ENCODE data around the gene HIGD1A. TPM values are rescaled to one million over a fixed set of nuclear protein-coding genes. Genes with fewer than 3 reads are reported as not detected.

The HIGD1A gene
- total and polyA plus RNA-seq, 5 donors from 2014 or later = 23.9 to 110 (median 88.0) TPM

- Histone ChIP-seq H3K36me3 (ENCODE audit: control insufficient read depth, insufficient read depth, low read length) (no peaks in the 10 kb centered on the region), H3K4me3 (ENCODE audit: low read depth, low read length) (no peak overlapping the region), H3K9me3 (ENCODE audit: control insufficient read depth in 2 of 2, low read length in 2 of 2) (no peaks in the 10 kb centered on the region), H3K27ac (ENCODE audit: insufficient read depth, low read length, poor library complexity, severe bottlenecking) (no peak overlapping the region), H3K27me3 (ENCODE audit: control insufficient read depth, insufficient read depth, low read length) (no peaks in the 10 kb centered on the region), H3K4me1 (ENCODE audit: control insufficient read depth, insufficient read depth, low read length, poor library complexity, severe bottlenecking) (peaks cover 28% of the 10 kb centered on the region)
- Mint-ChIP-seq H3K36me3 (no peaks in the 10 kb centered on the region), H3K27ac (peak overlapping the region in 2 of 3 donors; percentile 56 to 59), H3K9me3 (no peaks in the 10 kb centered on the region), H3K4me1 (peaks cover 10 to 53% (median 31%) of the 10 kb centered on the region in 4 donors), H3K27me3 (no peaks in the 10 kb centered on the region), H3K4me3 (no peak overlapping the region)
- DNase-seq = no peak
- ATAC-seq (ENCODE audit: low read depth in 2 of 2) = no peak
These were observed 59.0 kb downstream of the HIGD1A start for GRCh38 chr3:42745291-42745745.

DNA sequence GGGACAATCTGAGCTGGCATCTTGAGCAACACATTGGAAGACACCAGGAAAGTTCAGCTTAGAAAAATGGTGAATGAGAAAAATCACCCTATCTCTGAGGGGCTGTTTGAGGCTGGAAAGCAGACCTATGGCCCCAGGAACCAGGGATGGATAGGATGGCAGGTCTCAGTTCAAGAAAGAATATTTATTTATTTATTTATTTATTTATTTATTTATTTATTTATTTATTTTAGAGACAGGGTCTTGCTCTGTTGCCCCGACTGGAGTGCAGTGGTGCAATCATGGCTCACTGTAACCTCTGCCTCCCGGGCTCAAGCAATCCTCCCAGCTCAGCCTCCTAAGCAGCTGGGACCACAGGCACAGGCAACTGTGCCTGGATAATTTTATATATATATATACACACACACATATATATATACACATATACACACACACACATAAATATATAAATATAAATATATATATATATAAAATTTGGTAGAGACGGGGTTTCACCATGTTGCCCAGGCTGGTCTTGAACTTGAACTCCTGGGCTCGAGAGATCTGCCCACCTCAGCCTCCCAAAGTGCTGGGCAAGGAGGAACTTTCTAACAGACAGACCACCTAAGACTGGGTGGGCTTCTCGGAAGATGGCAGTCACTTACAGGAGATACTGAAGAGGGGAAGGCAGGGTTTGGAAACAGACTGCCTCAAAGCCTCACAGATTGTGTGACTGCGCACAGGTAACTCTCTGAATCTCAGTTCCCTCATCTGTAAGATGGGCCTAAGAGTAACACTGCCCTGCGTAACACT, 60.9 kb downstream of the HIGD1A start:
- peaks cover 9 to 34% (median 24%) of the 10 kb centered on the region in 4 donors for H3K4me1 Mint-ChIP-seq
- no peak overlapping the region for H3K4me3 Mint-ChIP-seq
- H3K9me3 Mint-ChIP-seq = peaks cover 0 to 2% (median 0%) of the 10 kb centered on the region in 7 donors
- Histone ChIP-seq H3K27me3 (ENCODE audit: control insufficient read depth, insufficient read depth, low read length) (no peaks in the 10 kb centered on the region), H3K27ac (ENCODE audit: insufficient read depth, low read length, poor library complexity, severe bottlenecking) (no peak overlapping the region), H3K4me1 (ENCODE audit: control insufficient read depth, insufficient read depth, low read length, poor library complexity, severe bottlenecking) (peaks cover 27% of the 10 kb centered on the region), H3K9me3 (ENCODE audit: control insufficient read depth in 2 of 2, low read length in 2 of 2) (no peaks in the 10 kb centered on the region), H3K4me3 (ENCODE audit: low read depth, low read length) (no peak overlapping the region), H3K36me3 (ENCODE audit: control insufficient read depth, insufficient read depth, low read length) (no peaks in the 10 kb centered on the region)
- DNase-seq (no peak), ATAC-seq (ENCODE audit: low read depth in 2 of 2) (no peak)
- no peaks in the 10 kb centered on the region for H3K36me3 Mint-ChIP-seq
- no peaks in the 10 kb centered on the region for H3K27me3 Mint-ChIP-seq
- peak overlapping the region in 1 of 3 donors; percentile 42 for H3K27ac Mint-ChIP-seq

DNA sequence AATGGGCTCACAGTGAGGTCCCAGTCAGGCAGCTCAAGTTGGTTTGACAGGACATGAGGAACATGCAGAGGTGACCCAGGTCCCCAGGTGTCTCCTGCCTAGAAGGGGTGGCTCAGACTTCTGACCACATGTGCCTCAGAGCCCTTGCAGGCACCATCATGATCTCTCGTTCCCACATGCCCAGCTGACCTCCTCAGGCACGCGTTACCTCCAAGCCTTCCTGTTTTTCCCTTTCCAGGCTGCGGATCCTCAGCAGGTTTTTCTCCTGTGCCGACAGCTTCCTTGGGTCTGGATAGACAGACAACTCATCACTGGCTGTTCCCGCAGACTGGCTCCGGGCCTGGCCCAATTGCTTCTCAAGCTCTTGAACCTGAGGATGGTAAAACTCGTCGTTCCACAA, 61.6 kb downstream of the HIGD1A start:
- no peaks in the 10 kb centered on the region for H3K27me3 ChIP-seq (ENCODE audit: control insufficient read depth, insufficient read depth, low read length)
- no peak overlapping the region for H3K27ac Mint-ChIP-seq
- no peaks in the 10 kb centered on the region for H3K27me3 Mint-ChIP-seq
- ATAC-seq (ENCODE audit: low read depth in 2 of 2) (no peak), DNase-seq (no peak)
- H3K27ac ChIP-seq (ENCODE audit: insufficient read depth, low read length, poor library complexity, severe bottlenecking) = no peak overlapping the region
- H3K4me3 ChIP-seq (ENCODE audit: low read depth, low read length) = no peak overlapping the region
- peaks cover 20% of the 10 kb centered on the region for H3K4me1 ChIP-seq (ENCODE audit: control insufficient read depth, insufficient read depth, low read length, poor library complexity, severe bottlenecking)
- H3K36me3 Mint-ChIP-seq = no peaks in the 10 kb centered on the region
- H3K4me3 Mint-ChIP-seq = no peak overlapping the region
- H3K9me3 Mint-ChIP-seq = peaks cover 0 to 2% (median 0%) of the 10 kb centered on the region in 7 donors
- H3K4me1 Mint-ChIP-seq = peaks cover 2 to 27% (median 17%) of the 10 kb centered on the region in 4 donors
- H3K9me3 ChIP-seq (ENCODE audit: control insufficient read depth in 2 of 2, low read length in 2 of 2) = no peaks in the 10 kb centered on the region
- no peaks in the 10 kb centered on the region for H3K36me3 ChIP-seq (ENCODE audit: control insufficient read depth, insufficient read depth, low read length)

GRCh38 chr3:42742259-42742658, 62.0 kb downstream of the HIGD1A start:
- H3K9me3 Mint-ChIP-seq = peaks cover 0 to 2% (median 0%) of the 10 kb centered on the region in 7 donors
- peaks cover 16% of the 10 kb centered on the region for H3K4me1 ChIP-seq (ENCODE audit: control insufficient read depth, insufficient read depth, low read length, poor library complexity, severe bottlenecking)
- H3K4me3 Mint-ChIP-seq = no peak overlapping the region
- no peaks in the 10 kb centered on the region for H3K9me3 ChIP-seq (ENCODE audit: control insufficient read depth in 2 of 2, low read length in 2 of 2)
- ATAC-seq (ENCODE audit: low read depth in 2 of 2) (no peak), DNase-seq (no peak)
- H3K27me3 Mint-ChIP-seq = no peaks in the 10 kb centered on the region
- no peaks in the 10 kb centered on the region for H3K27me3 ChIP-seq (ENCODE audit: control insufficient read depth, insufficient read depth, low read length)
- H3K36me3 ChIP-seq (ENCODE audit: control insufficient read depth, insufficient read depth, low read length) = no peaks in the 10 kb centered on the region
- no peak overlapping the region for H3K4me3 ChIP-seq (ENCODE audit: low read depth, low read length)
- no peaks in the 10 kb centered on the region for H3K36me3 Mint-ChIP-seq
- no peak overlapping the region for H3K27ac ChIP-seq (ENCODE audit: insufficient read depth, low read length, poor library complexity, severe bottlenecking)
- H3K27ac Mint-ChIP-seq = no peak overlapping the region
- peaks cover 0 to 23% (median 13%) of the 10 kb centered on the region in 4 donors for H3K4me1 Mint-ChIP-seq

- H3K36me3 Mint-ChIP-seq = no peaks in the 10 kb centered on the region
- no peak overlapping the region for H3K4me3 Mint-ChIP-seq
- no peak overlapping the region for H3K27ac Mint-ChIP-seq
- Histone ChIP-seq H3K36me3 (ENCODE audit: control insufficient read depth, insufficient read depth, low read length) (no peaks in the 10 kb centered on the region), H3K4me1 (ENCODE audit: control insufficient read depth, insufficient read depth, low read length, poor library complexity, severe bottlenecking) (peaks cover 11% of the 10 kb centered on the region), H3K27me3 (ENCODE audit: control insufficient read depth, insufficient read depth, low read length) (no peaks in the 10 kb centered on the region), H3K27ac (ENCODE audit: insufficient read depth, low read length, poor library complexity, severe bottlenecking) (no peak overlapping the region), H3K4me3 (ENCODE audit: low read depth, low read length) (no peak overlapping the region), H3K9me3 (ENCODE audit: control insufficient read depth in 2 of 2, low read length in 2 of 2) (no peaks in the 10 kb centered on the region)
- peaks cover 0 to 18% (median 9%) of the 10 kb centered on the region in 4 donors for H3K4me1 Mint-ChIP-seq
- H3K27me3 Mint-ChIP-seq = no peaks in the 10 kb centered on the region
- DNase-seq (no peak), ATAC-seq (ENCODE audit: low read depth in 2 of 2) (no peak)
- peaks cover 0 to 2% (median 0%) of the 10 kb centered on the region in 7 donors for H3K9me3 Mint-ChIP-seq
These were observed 62.5 kb downstream of the HIGD1A start for GRCh38 chr3:42741796-42742195.

- Histone ChIP-seq H3K4me1 (ENCODE audit: control insufficient read depth, insufficient read depth, low read length, poor library complexity, severe bottlenecking) (peaks cover 3% of the 10 kb centered on the region), H3K9me3 (ENCODE audit: control insufficient read depth in 2 of 2, low read length in 2 of 2) (no peaks in the 10 kb centered on the region), H3K4me3 (ENCODE audit: low read depth, low read length) (no peak overlapping the region), H3K36me3 (ENCODE audit: control insufficient read depth, insufficient read depth, low read length) (no peaks in the 10 kb centered on the region), H3K27me3 (ENCODE audit: control insufficient read depth, insufficient read depth, low read length) (no peaks in the 10 kb centered on the region), H3K27ac (ENCODE audit: insufficient read depth, low read length, poor library complexity, severe bottlenecking) (no peak overlapping the region)
- peak overlapping the region in 1 of 3 donors; percentile 78 for H3K27ac Mint-ChIP-seq
- H3K4me1 Mint-ChIP-seq = peaks cover 0 to 8% (median 4%) of the 10 kb centered on the region in 4 donors
- no peak overlapping the region for H3K4me3 Mint-ChIP-seq
- H3K9me3 Mint-ChIP-seq = peaks cover 0 to 2% (median 0%) of the 10 kb centered on the region in 7 donors
- H3K27me3 Mint-ChIP-seq = peaks cover 7% of the 10 kb centered on the region
- no peak for ATAC-seq (ENCODE audit: low read depth in 2 of 2)
- no peak for DNase-seq
- no peaks in the 10 kb centered on the region for H3K36me3 Mint-ChIP-seq
These were observed 64.7 kb downstream of the HIGD1A start for GRCh38 chr3:42739401-42740158.

DNA sequence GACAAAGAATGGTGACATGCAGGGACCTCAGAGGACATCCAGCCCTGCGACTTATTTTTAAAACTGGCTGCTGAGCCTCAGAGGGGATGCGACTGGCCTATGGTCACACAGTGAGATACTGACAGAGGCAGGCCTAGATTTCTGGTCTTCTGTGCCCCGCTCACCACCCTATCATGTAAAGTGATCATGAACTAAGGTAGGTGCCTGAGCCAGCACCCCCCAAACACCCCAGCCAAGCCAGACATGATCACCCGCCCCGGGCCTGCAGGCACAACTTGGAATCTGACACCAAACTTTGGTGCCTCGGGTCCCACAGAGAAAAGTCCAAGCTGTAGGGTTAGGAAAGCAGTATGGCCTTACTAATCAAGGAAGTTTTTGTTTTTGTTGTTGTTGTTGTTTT, 67.8 kb downstream of the HIGD1A start:
- H3K4me1 ChIP-seq (ENCODE audit: control insufficient read depth, insufficient read depth, low read length, poor library complexity, severe bottlenecking) = no peaks in the 10 kb centered on the region
- no peaks in the 10 kb centered on the region for H3K36me3 ChIP-seq (ENCODE audit: control insufficient read depth, insufficient read depth, low read length)
- H3K4me3 Mint-ChIP-seq = no peak overlapping the region
- no peak overlapping the region for H3K27ac ChIP-seq (ENCODE audit: insufficient read depth, low read length, poor library complexity, severe bottlenecking)
- peaks cover 0 to 4% (median 0%) of the 10 kb centered on the region in 7 donors for H3K9me3 Mint-ChIP-seq
- H3K9me3 ChIP-seq (ENCODE audit: control insufficient read depth in 2 of 2, low read length in 2 of 2) = no peaks in the 10 kb centered on the region
- no peak overlapping the region for H3K27ac Mint-ChIP-seq
- no peaks in the 10 kb centered on the region for H3K36me3 Mint-ChIP-seq
- H3K27me3 Mint-ChIP-seq = peaks cover 7% of the 10 kb centered on the region
- DNase-seq = no peak
- no peak overlapping the region for H3K4me3 ChIP-seq (ENCODE audit: low read depth, low read length)
- H3K27me3 ChIP-seq (ENCODE audit: control insufficient read depth, insufficient read depth, low read length) = no peaks in the 10 kb centered on the region
- no peaks in the 10 kb centered on the region for H3K4me1 Mint-ChIP-seq
- no peak for ATAC-seq (ENCODE audit: low read depth in 2 of 2)

Measured in CD4-positive, CD25-positive, alpha-beta regulatory T cell (primary cell).